ENCODE data around the gene PHC2. TPM values are rescaled to one million over a fixed set of nuclear protein-coding genes. Genes with fewer than 3 reads are reported as not detected.

Gene PHC2
- total and polyA plus RNA-seq, 9 of the 15 experiments (the other 6 are each of a cell fraction or from before 2014, with no cell fraction given): 3.1 to 67.6 (median 34.6) TPM

DNA sequence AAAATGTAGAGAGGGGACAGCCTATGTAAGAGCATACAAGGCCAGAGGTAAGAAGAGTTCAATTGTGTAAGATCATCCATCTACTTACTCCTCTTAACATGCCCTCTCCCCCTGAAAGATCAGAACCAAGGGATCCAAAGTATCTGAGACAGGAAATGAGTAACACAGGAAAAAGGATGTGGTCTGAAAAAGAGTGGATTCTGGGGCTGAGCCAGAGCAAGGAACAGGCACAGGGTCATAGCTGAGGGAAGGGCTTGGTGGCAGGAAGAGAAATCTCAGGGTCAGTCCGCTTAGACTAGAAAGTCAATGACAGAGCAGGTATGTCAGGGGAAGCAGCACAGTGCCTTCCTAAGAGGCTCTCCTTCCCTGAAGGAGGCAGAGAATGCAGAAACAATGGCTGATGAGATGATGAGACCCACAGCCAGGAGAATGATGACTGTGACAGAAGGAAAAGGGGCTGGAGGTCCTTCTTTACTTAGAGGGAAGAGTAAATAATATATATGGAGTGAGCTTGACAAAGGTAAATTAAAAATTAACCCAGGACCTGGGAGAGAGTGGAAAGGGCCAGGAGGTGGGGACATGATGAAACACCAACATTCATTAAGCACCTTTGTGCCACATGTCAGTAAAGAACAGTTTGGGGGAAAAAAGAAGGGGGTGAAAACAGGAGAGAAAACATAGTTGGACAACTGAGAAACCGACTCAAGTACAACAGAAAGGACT lies 83.8 kb downstream of the PHC2 start (continued):
- TF ChIP-seq, protein P1, sequence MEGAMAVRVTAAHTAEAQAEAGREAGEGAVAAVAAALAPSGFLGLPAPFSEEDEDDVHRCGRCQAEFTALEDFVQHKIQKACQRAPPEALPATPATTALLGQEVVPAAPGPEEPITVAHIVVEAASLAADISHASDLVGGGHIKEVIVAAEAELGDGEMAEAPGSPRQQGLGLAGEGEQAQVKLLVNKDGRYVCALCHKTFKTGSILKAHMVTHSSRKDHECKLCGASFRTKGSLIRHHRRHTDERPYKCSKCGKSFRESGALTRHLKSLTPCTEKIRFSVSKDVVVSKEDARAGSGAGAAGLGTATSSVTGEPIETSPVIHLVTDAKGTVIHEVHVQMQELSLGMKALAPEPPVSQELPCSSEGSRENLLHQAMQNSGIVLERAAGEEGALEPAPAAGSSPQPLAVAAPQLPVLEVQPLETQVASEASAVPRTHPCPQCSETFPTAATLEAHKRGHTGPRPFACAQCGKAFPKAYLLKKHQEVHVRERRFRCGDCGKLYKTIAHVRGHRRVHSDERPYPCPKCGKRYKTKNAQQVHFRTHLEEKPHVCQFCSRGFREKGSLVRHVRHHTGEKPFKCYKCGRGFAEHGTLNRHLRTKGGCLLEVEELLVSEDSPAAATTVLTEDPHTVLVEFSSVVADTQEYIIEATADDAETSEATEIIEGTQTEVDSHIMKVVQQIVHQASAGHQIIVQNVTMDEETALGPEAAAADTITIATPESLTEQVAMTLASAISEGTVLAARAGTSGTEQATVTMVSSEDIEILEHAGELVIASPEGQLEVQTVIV (CRISPR knock-in tag; IDR thresholded peaks at IDR 0.05; ENCODE audit: borderline replicate concordance): no peak
- TF ChIP-seq CHD2 (IDR thresholded peaks at IDR 0.05; ENCODE audit: low read depth, low read length): no peak
- TF ChIP-seq ZC3H8 (IDR thresholded peaks at IDR 0.05): no peak
- no peak for TF ChIP-seq NFYB (IDR thresholded peaks at IDR 0.05; ENCODE audit: extremely low read depth, insufficient read length)
- TF ChIP-seq SMC3 (conservative IDR thresholded peaks at IDR 0.05; ENCODE audit: insufficient read depth, low read depth, low read length): no peak
- TF ChIP-seq ZNF121 (CRISPR knock-in tag; conservative IDR thresholded peaks at IDR 0.05): no peak
- no peak for TF ChIP-seq PREB (CRISPR knock-in tag; IDR thresholded peaks at IDR 0.05)
- no peak for TF ChIP-seq GMEB1 (CRISPR knock-in tag; IDR thresholded peaks at IDR 0.05)
- no peak for TF ChIP-seq CREBBP (IDR thresholded peaks at IDR 0.05; ENCODE audit: low read depth, low read length)
- TF ChIP-seq SAFB2 (IDR thresholded peaks at IDR 0.05; ENCODE audit: borderline replicate concordance, low read depth, low read length, severe bottlenecking): no peak
- TF ChIP-seq BACH1 (tag; IDR thresholded peaks at IDR 0.05): no peak
- TF ChIP-seq WHSC1 (IDR thresholded peaks at IDR 0.05; ENCODE audit: low read length): no peak
- TF ChIP-seq, protein P2, sequence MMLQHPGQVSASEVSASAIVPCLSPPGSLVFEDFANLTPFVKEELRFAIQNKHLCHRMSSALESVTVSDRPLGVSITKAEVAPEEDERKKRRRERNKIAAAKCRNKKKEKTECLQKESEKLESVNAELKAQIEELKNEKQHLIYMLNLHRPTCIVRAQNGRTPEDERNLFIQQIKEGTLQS (IDR thresholded peaks at IDR 0.05): peak; percentile 55; the same call in 1 of the 2 replicates
- TF ChIP-seq, protein P2 (CRISPR knock-in tag; conservative IDR thresholded peaks at IDR 0.05): no peak
- TF ChIP-seq ZBTB49 (CRISPR knock-in tag; IDR thresholded peaks at IDR 0.05; ENCODE audit: borderline replicate concordance): no peak
- no peak for TF ChIP-seq TRIM24 (IDR thresholded peaks at IDR 0.05)
- TF ChIP-seq HOXB6 (CRISPR knock-in tag; IDR thresholded peaks at IDR 0.05; ENCODE audit: borderline replicate concordance): no peak
- TF ChIP-seq LARP7 (IDR thresholded peaks at IDR 0.05): no peak
- peak; percentile 48; the same call in 1 of the 2 replicates for TF ChIP-seq POLR2A (conservative IDR thresholded peaks at IDR 0.05)
- TF ChIP-seq BDP1 (IDR thresholded peaks at IDR 0.05; ENCODE audit: insufficient read depth, insufficient read length): no peak
- no peak for TF ChIP-seq MEIS2 (IDR thresholded peaks at IDR 0.05; ENCODE audit: partially characterized antibody)
- TF ChIP-seq PTTG1 (tag; IDR thresholded peaks at IDR 0.05; ENCODE audit: low read depth): no peak

All from K562 (cell line).